Thoracic aorta (tissue), 2 donors: ENCODE measurements around the gene FARS2. TPM values are rescaled to one million over a fixed set of nuclear protein-coding genes. Genes with fewer than 3 reads are reported as not detected.
A peak's percentile ranks its signal among the peaks of the same experiment; 100 is the strongest.
"Not testable (repeated sequence)": the region's sequence is repeated elsewhere in the genome, so short reads cannot be mapped to it uniquely, and the experiment has no call there.

ENCODE experiments used
- ATAC-seq: fragments of 150-250 bp; one replicate; pipeline ENCODE4 v1.8.0; 2017; ENCODE audit warnings: low read depth; ENCODE audit not compliant: insufficient number of reproducible peaks, low FRiP score
- DNase-seq: peaks from one replicate; pipeline ENCODE4 v3.0.0-alpha.2; 2020; ENCODE audit warnings: low spot score
- H3K27ac ChIP-seq, 2 donors: fragments of 200-600 bp; sonication (generic); 1 replicate in 1 of 2; 2 replicates in 1 of 2; pipeline ENCODE4 v1.5.1; 2016; ENCODE audit warnings: mild to moderate bottlenecking in 2 of 2, moderate library complexity in 2 of 2
- H3K27me3 ChIP-seq: fragments of 200-600 bp; sonication (generic); replicated peaks from 2 replicates; pipeline ENCODE4 v1.6.0; 2016; ENCODE audit warnings: mild to moderate bottlenecking; ENCODE audit not compliant: insufficient read depth
- H3K36me3 ChIP-seq: fragments of 200-600 bp; sonication (generic); one replicate; pipeline ENCODE4 v1.5.1; 2016
- H3K4me1 ChIP-seq, 2 donors: fragments of 200-600 bp; sonication (generic); 1 replicate in 1 of 2; 2 replicates in 1 of 2; pipeline versions ENCODE4 v1.5.1 to v1.6.0; 2016; ENCODE audit warnings: low read depth in 2 of 2, mild to moderate bottlenecking in 1 of 2; ENCODE audit not compliant: control insufficient read depth in 1 of 2
- H3K4me3 ChIP-seq: fragments of 200-600 bp; sonication (generic); 2 replicates; pipeline ENCODE4 v1.5.1; 2016; ENCODE audit warnings: mild to moderate bottlenecking
- H3K9me3 ChIP-seq: fragments of 200-600 bp; sonication (generic); 2 replicates; pipeline ENCODE4 v1.5.1; 2016
- total RNA-seq, 2 donors: library from RNA; depleted of rRNA; stranded (reverse); fragments of >200 nt; gene quantifications; one replicate each; pipeline versions ENCODE4 v1.1.0 to v1.2.3, GENCODE V29; 2016
- TF ChIP-seq, protein P1 (sequence below): fragments of 200-600 bp; sonication (generic); IDR thresholded peaks from one replicate; pipeline ENCODE4 v1.5.1; 2019; ENCODE audit warnings: antibody characterized with exemption

The FARS2 gene
- total RNA-seq, 2 donors from 2014 or later = 10.4 to 11.6 TPM

DNA sequence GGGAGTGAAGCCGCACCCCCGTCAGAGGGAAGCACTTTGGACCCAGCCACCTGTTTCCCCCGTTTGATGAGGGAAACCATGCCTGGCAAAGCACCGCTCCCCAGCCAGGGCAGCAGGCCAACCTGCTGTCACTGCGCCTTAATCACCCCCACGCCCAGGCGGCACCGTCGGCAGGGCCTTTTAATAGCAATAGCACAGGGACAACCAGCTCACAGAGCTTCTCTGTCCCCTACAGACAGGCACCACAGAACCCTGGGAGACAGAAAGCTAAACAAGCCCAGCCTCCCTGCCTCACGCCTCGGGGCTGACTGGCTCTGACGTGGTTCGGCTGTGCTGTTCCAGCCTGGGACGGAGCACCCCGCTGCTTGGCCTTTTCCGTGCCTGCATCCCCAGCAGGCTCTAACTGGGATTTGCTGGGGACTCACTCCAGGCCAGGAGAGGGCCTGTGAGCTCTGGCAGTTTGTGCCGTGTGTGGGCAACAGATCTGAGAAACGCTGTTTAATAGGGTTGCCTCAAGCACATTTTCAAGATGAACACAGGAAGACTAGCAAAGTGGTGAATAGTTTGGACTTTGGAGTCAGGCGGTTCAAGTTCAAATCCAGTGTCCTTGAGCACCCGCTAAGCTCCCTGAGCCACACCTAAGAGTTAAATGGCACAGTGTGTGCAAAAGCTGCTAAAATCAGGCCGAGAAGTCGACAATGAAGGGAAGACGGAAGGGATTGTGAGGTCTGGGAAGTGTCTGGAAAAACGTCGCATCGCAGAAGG, 521.7 kb downstream of the FARS2 start:
- H3K36me3 ChIP-seq = no peaks in the 10 kb centered on the region
- ATAC-seq (no peak), DNase-seq (no peak)
- no peaks in the 10 kb centered on the region for H3K27me3 ChIP-seq
- H3K4me3 ChIP-seq = peak overlapping the region; percentile 26
- H3K4me1 ChIP-seq = peaks cover 0 to 9% of the 10 kb centered on the region in 2 donors
- H3K9me3 ChIP-seq = no peaks in the 10 kb centered on the region
- TF ChIP-seq, protein P1, sequence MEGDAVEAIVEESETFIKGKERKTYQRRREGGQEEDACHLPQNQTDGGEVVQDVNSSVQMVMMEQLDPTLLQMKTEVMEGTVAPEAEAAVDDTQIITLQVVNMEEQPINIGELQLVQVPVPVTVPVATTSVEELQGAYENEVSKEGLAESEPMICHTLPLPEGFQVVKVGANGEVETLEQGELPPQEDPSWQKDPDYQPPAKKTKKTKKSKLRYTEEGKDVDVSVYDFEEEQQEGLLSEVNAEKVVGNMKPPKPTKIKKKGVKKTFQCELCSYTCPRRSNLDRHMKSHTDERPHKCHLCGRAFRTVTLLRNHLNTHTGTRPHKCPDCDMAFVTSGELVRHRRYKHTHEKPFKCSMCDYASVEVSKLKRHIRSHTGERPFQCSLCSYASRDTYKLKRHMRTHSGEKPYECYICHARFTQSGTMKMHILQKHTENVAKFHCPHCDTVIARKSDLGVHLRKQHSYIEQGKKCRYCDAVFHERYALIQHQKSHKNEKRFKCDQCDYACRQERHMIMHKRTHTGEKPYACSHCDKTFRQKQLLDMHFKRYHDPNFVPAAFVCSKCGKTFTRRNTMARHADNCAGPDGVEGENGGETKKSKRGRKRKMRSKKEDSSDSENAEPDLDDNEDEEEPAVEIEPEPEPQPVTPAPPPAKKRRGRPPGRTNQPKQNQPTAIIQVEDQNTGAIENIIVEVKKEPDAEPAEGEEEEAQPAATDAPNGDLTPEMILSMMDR = no peak
- no peak overlapping the region for H3K27ac ChIP-seq

DNA sequence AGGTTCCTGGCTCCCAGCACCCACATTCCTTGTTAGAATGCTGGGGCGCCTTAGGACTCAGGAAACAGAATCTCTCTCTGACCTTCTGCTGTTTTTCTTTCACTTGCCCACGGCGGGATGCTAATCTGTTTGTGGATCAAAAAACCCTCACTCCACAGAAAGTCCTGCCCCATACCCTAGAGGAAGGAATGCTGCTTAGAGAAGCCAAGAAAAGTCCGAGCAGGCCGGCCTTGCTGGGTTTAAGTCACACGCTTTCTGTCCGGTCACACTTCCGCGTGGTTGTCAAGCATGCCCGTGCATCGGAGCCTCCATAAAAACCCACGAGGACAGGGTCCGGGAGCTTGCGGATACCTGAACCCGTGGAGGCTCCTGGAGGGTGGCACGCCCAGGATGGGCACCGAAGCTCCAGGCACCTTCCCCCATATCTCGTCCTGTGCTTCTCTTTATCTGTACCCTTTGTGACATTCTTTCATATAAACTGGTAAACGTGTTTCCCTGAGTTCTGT, 522.3 kb downstream of the FARS2 start:
- ATAC-seq = no peak
- DNase-seq = no peak

DNA sequence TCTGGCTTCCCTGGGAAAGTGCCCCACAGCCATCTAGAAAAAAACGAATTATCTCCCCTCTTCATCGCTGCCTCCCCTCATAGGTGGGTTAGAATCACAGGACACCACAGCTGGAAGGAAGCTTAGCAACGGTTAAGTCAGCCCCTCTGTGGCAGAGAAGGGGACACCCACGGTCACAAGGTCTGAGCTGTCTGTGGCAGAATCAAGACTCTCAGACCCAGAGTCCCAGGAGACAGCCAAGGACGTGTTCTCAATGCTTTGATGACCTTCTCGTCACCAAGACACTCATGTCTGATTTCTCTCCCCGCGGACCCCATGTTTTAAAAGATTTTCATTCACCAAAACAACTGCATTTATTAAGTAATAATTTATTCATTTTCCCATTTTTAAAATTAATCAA, 523.9 kb downstream of the FARS2 start:
- H3K4me3 ChIP-seq = no peak overlapping the region
- ATAC-seq (no peak), DNase-seq (no peak)
- TF ChIP-seq, protein P1 = no peak
- H3K36me3 ChIP-seq = no peaks in the 10 kb centered on the region
- H3K27ac ChIP-seq = no peak overlapping the region
- H3K9me3 ChIP-seq = no peaks in the 10 kb centered on the region
- peaks cover 0 to 9% of the 10 kb centered on the region in 2 donors for H3K4me1 ChIP-seq
- H3K27me3 ChIP-seq = no peaks in the 10 kb centered on the region

More for the DNA sequence above, 522.3 kb downstream of the FARS2 start:
- Histone ChIP-seq H3K27ac (no peak overlapping the region), H3K36me3 (no peaks in the 10 kb centered on the region), H3K9me3 (no peaks in the 10 kb centered on the region), H3K27me3 (no peaks in the 10 kb centered on the region), H3K4me1 (peaks cover 0 to 9% of the 10 kb centered on the region in 2 donors), H3K4me3 (no peak overlapping the region)
- TF ChIP-seq, protein P1 = no peak

DNA sequence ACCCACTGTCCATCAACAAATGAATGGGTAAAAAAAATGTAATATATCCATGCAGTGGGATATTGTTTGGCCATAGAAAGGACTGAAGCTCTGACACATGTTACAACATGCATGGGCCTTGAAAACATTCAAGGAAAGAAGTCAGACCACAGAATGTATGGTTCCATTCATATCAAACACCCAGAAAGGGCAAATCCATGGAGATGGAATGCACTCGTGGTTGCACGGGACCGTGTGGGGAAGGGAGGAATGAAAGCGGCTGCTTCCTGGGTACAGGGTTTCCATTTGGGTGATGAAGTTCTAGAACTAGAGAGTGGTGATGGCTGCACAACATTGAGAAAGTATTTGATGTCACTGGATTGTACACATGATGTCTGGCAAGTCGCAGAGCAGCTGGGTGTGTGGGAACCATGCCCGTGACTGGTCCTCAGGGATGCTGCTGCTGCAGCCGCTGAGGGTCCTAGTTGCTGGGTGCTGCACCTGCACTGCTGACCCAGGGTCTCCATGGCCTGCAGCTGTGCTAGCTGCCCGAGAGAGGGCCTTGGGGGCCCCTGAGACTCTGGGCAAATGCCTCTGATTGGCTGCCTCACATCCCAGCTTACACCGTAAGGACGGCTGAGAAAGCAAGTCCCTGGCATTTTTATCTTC, 525.1 kb downstream of the FARS2 start:
- ATAC-seq = no peak
- no peak overlapping the region for H3K4me3 ChIP-seq
- TF ChIP-seq, protein P1 = no peak
- no peaks in the 10 kb centered on the region for H3K27me3 ChIP-seq
- H3K27ac ChIP-seq = no peak overlapping the region
- DNase-seq = no peak
- no peaks in the 10 kb centered on the region for H3K9me3 ChIP-seq
- peaks cover 0 to 9% of the 10 kb centered on the region in 2 donors for H3K4me1 ChIP-seq
- no peaks in the 10 kb centered on the region for H3K36me3 ChIP-seq

DNA sequence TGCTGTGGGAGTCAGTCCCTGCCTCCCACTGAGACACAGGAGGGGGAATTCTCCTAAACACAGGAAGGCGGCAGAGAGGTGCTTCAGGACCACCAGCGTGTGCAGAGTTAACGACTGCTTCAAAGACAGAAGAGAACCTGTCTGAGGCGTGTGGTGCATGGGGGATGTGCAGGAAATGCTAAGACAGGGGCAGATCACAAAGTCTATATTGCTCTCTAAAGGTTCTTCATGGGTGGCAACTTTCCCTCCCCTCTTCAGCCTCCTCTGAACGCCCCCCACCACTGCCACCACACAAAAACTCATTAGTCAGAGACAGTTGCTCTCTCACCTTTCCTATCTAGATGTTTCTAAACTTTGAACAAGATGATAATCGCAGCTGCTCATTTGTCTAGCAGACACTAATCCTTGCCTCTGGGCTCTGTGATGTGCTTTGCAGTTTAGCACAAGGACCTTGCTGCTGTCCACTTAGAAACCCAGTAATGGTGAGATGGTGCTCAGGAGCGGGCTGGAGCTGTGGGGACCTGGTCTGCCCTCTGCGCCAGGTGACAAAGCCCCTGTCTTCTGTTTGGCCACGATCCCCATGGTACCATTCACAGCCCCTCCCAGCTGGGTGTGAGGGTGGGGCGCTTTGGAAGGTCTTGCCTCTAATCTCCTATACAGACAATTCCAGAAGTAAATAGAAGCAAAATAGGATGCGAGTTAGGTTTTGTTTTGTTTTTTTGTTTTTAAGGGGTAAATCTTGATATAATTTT, 525.8 kb downstream of the FARS2 start:
- DNase-seq = no peak
- H3K27me3 ChIP-seq = no peaks in the 10 kb centered on the region

DNA sequence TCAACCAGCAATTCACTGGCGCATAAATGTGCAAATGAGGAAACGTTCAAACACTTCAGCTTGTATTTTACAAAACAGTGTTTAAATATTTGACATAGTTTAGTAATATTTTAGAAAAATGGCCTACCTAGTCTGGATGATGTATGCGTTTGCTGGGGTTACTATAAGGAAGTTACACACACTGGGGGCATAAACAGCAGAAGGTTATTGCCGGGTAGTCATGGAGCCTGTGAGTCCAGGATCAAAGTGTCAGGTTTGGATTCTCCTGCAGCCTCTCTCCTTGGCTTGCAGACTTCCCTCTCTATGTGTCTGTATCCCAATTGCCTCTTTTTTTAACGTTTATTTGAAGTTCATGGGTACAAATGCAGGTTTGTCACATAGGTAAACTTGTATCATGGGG, 528.1 kb downstream of the FARS2 start:
- not testable (repeated sequence) for H3K27me3 ChIP-seq, ATAC-seq, H3K4me1 ChIP-seq, DNase-seq, H3K9me3 ChIP-seq, H3K36me3 ChIP-seq, H3K4me3 ChIP-seq, H3K27ac ChIP-seq

More for the DNA sequence above, 525.8 kb downstream of the FARS2 start:
- peaks cover 0 to 9% of the 10 kb centered on the region in 2 donors for H3K4me1 ChIP-seq
- no peak overlapping the region for H3K4me3 ChIP-seq
- H3K27ac ChIP-seq = no peak overlapping the region
- no peaks in the 10 kb centered on the region for H3K36me3 ChIP-seq
- no peak for ATAC-seq
- TF ChIP-seq, protein P1 = no peak
- H3K9me3 ChIP-seq = no peaks in the 10 kb centered on the region

DNA sequence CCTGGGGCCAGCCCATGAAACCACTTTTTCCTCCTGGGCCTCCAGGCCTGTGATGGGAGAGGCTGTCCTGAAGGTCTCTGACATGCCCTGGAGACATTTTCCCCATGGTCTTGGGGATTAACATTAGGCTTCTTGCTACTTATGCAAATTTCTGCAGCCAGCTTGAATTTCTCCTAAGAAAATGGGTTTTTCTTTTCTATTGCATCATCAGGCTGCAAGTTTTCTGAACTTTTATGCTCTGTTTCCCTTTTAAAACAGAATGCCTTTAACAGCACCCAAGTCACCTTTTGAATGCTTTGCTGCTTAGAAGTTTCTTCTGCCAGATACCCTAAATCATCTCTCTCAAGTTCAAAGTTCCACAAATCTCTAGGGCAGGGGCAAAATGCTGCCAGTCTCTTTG, 535.2 kb downstream of the FARS2 start:
- not testable (repeated sequence) for DNase-seq, H3K4me3 ChIP-seq, H3K27ac ChIP-seq, H3K27me3 ChIP-seq, H3K4me1 ChIP-seq, H3K36me3 ChIP-seq, ATAC-seq, H3K9me3 ChIP-seq
